ENCODE data around the gene PSMB5. TPM values are rescaled to one million over a fixed set of nuclear protein-coding genes. Genes with fewer than 3 reads are reported as not detected.
A peak's percentile ranks its signal among the peaks of the same experiment; 100 is the strongest.

Gene PSMB5
- total and polyA plus RNA-seq, 2 of the 13 experiments (the other 11 are each of a cell fraction or from before 2014, with no cell fraction given), result 705 to 871 TPM

GRCh38 chr14:23042162-23042965, 7.7 kb upstream of the PSMB5 start, which contains the start of gene PSMB11 (continued):
- TF ChIP-seq RAD21 (CRISPR knock-in tag; IDR thresholded peaks at IDR 0.05), result peak; percentile 24; the same call in 1 of the 2 replicates
- TF ChIP-seq, protein P1, sequence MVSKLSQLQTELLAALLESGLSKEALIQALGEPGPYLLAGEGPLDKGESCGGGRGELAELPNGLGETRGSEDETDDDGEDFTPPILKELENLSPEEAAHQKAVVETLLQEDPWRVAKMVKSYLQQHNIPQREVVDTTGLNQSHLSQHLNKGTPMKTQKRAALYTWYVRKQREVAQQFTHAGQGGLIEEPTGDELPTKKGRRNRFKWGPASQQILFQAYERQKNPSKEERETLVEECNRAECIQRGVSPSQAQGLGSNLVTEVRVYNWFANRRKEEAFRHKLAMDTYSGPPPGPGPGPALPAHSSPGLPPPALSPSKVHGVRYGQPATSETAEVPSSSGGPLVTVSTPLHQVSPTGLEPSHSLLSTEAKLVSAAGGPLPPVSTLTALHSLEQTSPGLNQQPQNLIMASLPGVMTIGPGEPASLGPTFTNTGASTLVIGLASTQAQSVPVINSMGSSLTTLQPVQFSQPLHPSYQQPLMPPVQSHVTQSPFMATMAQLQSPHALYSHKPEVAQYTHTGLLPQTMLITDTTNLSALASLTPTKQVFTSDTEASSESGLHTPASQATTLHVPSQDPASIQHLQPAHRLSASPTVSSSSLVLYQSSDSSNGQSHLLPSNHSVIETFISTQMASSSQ (IDR thresholded peaks at IDR 0.05; ENCODE audit: low read depth), result no peak
- TF ChIP-seq, protein P1 (CRISPR knock-in tag; IDR thresholded peaks at IDR 0.05; ENCODE audit: borderline replicate concordance), result 0 out of 2 replicates have a peak, but pooled peaks have one; percentile 44
- 0 out of 2 replicates have a peak, but pooled peaks have one; percentile 57 for TF ChIP-seq ZNF207 (IDR thresholded peaks at IDR 0.05; ENCODE audit: borderline replicate concordance)
- peak; percentile 62; the same call in 1 of the 2 replicates for TF ChIP-seq ZBTB46 (CRISPR knock-in tag; IDR thresholded peaks at IDR 0.05; ENCODE audit: borderline replicate concordance)
- no peak for TF ChIP-seq ZNF230 (CRISPR knock-in tag; IDR thresholded peaks at IDR 0.05)
- TF ChIP-seq, protein P2, sequence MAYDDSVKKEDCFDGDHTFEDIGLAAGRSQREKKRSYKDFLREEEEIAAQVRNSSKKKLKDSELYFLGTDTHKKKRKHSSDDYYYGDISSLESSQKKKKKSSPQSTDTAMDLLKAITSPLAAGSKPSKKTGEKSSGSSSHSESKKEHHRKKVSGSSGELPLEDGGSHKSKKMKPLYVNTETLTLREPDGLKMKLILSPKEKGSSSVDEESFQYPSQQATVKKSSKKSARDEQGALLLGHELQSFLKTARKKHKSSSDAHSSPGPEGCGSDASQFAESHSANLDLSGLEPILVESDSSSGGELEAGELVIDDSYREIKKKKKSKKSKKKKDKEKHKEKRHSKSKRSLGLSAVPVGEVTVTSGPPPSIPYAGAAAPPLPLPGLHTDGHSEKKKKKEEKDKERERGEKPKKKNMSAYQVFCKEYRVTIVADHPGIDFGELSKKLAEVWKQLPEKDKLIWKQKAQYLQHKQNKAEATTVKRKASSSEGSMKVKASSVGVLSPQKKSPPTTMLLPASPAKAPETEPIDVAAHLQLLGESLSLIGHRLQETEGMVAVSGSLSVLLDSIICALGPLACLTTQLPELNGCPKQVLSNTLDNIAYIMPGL (CRISPR knock-in tag; IDR thresholded peaks at IDR 0.05; ENCODE audit: borderline replicate concordance in 1 of 2, low read depth in 1 of 2), result no peak
- no peak for TF ChIP-seq MIER3 (CRISPR knock-in tag; IDR thresholded peaks at IDR 0.05; ENCODE audit: borderline replicate concordance)
- TF ChIP-seq SOX6 (IDR thresholded peaks at IDR 0.05), result no peak
- no peak for TF ChIP-seq SOX6 (CRISPR knock-in tag; IDR thresholded peaks at IDR 0.05)
- no peak for TF ChIP-seq SSRP1 (CRISPR knock-in tag; IDR thresholded peaks at IDR 0.05)
- TF ChIP-seq PTBP1 (IDR thresholded peaks at IDR 0.05; ENCODE audit: low read depth, low read length, poor library complexity, severe bottlenecking), result peak; percentile 21
- no peak for TF ChIP-seq MBD4 (IDR thresholded peaks at IDR 0.05; ENCODE audit: borderline replicate concordance, low read length)
- TF ChIP-seq NFE2L1 (CRISPR knock-in tag; IDR thresholded peaks at IDR 0.05; ENCODE audit: borderline replicate concordance), result no peak
- no peak for TF ChIP-seq ZFP41 (CRISPR knock-in tag; IDR thresholded peaks at IDR 0.05; ENCODE audit: borderline replicate concordance)
- TF ChIP-seq SP4 (CRISPR knock-in tag; IDR thresholded peaks at IDR 0.05), result 0 out of 2 replicates have a peak, but pooled peaks have one; percentile 42
- no peak for TF ChIP-seq SIX4 (CRISPR knock-in tag; IDR thresholded peaks at IDR 0.05)
- no peak for TF ChIP-seq SAP130 (CRISPR knock-in tag; IDR thresholded peaks at IDR 0.05; ENCODE audit: low read depth)
- TF ChIP-seq ZNF773 (CRISPR knock-in tag; IDR thresholded peaks at IDR 0.05; ENCODE audit: borderline replicate concordance), result no peak
- no peak for TF ChIP-seq KLF9 (CRISPR knock-in tag; IDR thresholded peaks at IDR 0.05; ENCODE audit: low read depth)
